ENCODE results near the gene TMEM135.
"Not testable (repeated sequence)": the region's sequence is repeated elsewhere in the genome, so short reads cannot be mapped to it uniquely, and the experiment has no call there.

Gene TMEM135

GRCh38 chr11:87188921-87189320, 151.2 kb downstream of the TMEM135 start:
- in situ Hi-C loops (cut with MboI; ENCODE audit: low sequenced_read_pairs), result not testable (repeated sequence)

- in situ Hi-C loops (cut with MboI; ENCODE audit: low sequenced_read_pairs), result no loop called here
Measured at GRCh38 chr11:87190071-87190470, 152.3 kb downstream of the TMEM135 start.

GRCh38 chr11:87193756-87194470, 156.2 kb downstream of the TMEM135 start:
- in situ Hi-C loops (cut with MboI; ENCODE audit: low sequenced_read_pairs), result no loop called here

GRCh38 chr11:87194985-87195820, 157.5 kb downstream of the TMEM135 start:
- in situ Hi-C loops (cut with MboI; ENCODE audit: low sequenced_read_pairs), result no loop called here

GRCh38 chr11:87198266-87198881, 160.6 kb downstream of the TMEM135 start:
- in situ Hi-C loops (cut with MboI; ENCODE audit: low sequenced_read_pairs), result no loop called here

- in situ Hi-C loops (cut with MboI; ENCODE audit: low sequenced_read_pairs), result no loop called here
Measured at GRCh38 chr11:87201376-87201775, 163.6 kb downstream of the TMEM135 start.

GRCh38 chr11:87203907-87204602, 166.3 kb downstream of the TMEM135 start:
- in situ Hi-C loops (cut with MboI; ENCODE audit: low sequenced_read_pairs), result no loop called here

GRCh38 chr11:87212891-87213290, 175.2 kb downstream of the TMEM135 start:
- in situ Hi-C loops (cut with MboI; ENCODE audit: low sequenced_read_pairs), result no loop called here

GRCh38 chr11:87213444-87213843, 175.7 kb downstream of the TMEM135 start:
- in situ Hi-C loops (cut with MboI; ENCODE audit: low sequenced_read_pairs), result no loop called here

- in situ Hi-C loops (cut with MboI; ENCODE audit: low sequenced_read_pairs), result no loop called here
Measured at GRCh38 chr11:87215236-87215635, 177.5 kb downstream of the TMEM135 start.

- in situ Hi-C loops (cut with MboI; ENCODE audit: low sequenced_read_pairs), result no loop called here
Measured at GRCh38 chr11:87219266-87219665, 181.5 kb downstream of the TMEM135 start.

GRCh38 chr11:87223816-87224215, 186.1 kb downstream of the TMEM135 start:
- in situ Hi-C loops (cut with MboI; ENCODE audit: low sequenced_read_pairs), result no loop called here

- in situ Hi-C loops (cut with MboI; ENCODE audit: low sequenced_read_pairs), result no loop called here
Measured at GRCh38 chr11:87224486-87224885, 186.8 kb downstream of the TMEM135 start.

- in situ Hi-C loops (cut with MboI; ENCODE audit: low sequenced_read_pairs), result no loop called here
Measured at GRCh38 chr11:87228820-87229219, 191.1 kb downstream of the TMEM135 start.

GRCh38 chr11:87230995-87231394, 193.3 kb downstream of the TMEM135 start:
- in situ Hi-C loops (cut with MboI; ENCODE audit: low sequenced_read_pairs), result no loop called here

GRCh38 chr11:87232320-87232719, 194.6 kb downstream of the TMEM135 start:
- in situ Hi-C loops (cut with MboI; ENCODE audit: low sequenced_read_pairs), result no loop called here

- in situ Hi-C loops (cut with MboI; ENCODE audit: low sequenced_read_pairs), result no loop called here
Measured at GRCh38 chr11:87235366-87235765, 197.6 kb downstream of the TMEM135 start.

GRCh38 chr11:87236368-87236767, 198.6 kb downstream of the TMEM135 start:
- in situ Hi-C loops (cut with MboI; ENCODE audit: low sequenced_read_pairs), result no loop called here

- in situ Hi-C loops (cut with MboI; ENCODE audit: low sequenced_read_pairs), result no loop called here
Measured at GRCh38 chr11:87239001-87239400, 201.3 kb downstream of the TMEM135 start.

GRCh38 chr11:87239531-87239930, 201.8 kb downstream of the TMEM135 start:
- in situ Hi-C loops (cut with MboI; ENCODE audit: low sequenced_read_pairs), result no loop called here

- in situ Hi-C loops (cut with MboI; ENCODE audit: low sequenced_read_pairs), result no loop called here
Measured at GRCh38 chr11:87251560-87251959, 213.8 kb downstream of the TMEM135 start.
